GM19324 (cell line): Measurements from ENCODE around the gene GPR39.

Source experiments
- ATAC-seq: cut with Tn5 transposase; IDR thresholded peaks from one replicate; pipeline ENCODE4 v1.9.1; 2021; ENCODE audit warnings: mild to moderate bottlenecking, moderate library complexity; ENCODE audit not compliant: unreplicated experiment, low FRiP score

The GPR39 gene

DNA sequence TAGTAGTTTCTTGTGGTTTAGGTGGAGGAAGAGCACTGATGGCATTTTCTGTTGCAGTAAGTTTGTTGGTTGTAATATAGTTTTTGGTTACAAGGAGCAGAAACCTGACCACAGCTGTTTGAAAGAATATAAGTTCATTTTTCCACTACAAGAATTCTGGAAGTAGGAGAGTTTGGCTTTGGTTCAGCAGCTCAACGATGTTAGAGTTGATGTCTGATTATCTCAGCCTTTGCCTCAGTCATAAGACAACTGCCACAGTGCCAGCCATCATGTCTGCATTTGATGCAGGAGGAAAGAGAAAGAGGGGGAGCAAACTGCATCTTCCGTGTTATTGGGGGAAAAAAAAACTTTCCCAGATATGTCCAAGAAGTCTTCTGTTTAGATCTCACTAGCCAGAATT is 134.3 kb downstream of the GPR39 start:
- ATAC-seq, result no peak

- no peak for ATAC-seq
These were observed 141.1 kb downstream of the GPR39 start for GRCh38 chr2:132557694-132558093.

- no peak for ATAC-seq
These were observed 142.7 kb downstream of the GPR39 start for GRCh38 chr2:132559326-132559725.

DNA sequence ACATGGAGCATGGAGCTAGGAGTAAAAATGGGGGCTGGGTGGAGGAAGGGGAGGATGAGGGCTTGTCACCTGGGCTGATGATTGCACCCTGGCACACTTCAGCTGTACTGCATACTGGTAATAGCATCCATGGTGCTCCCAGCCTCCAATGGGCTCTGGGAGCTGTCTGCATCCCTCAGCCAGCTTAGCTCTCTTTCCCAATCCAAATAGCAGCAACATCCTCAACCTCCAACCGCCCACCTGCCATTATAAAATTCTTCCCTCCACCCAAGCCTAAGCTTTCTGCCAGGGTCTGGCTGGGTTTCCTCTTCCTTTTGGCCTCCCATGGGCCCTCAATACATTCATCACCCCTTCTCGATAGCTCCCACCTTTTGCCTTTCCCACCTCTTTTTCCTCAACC is 143.3 kb downstream of the GPR39 start:
- ATAC-seq, result no peak

GRCh38 chr2:132560562-132560961 is 144.0 kb downstream of the GPR39 start:
- no peak for ATAC-seq

GRCh38 chr2:132562245-132562644 is 145.6 kb downstream of the GPR39 start:
- no peak for ATAC-seq

GRCh38 chr2:132564065-132564464 is 147.5 kb downstream of the GPR39 start:
- ATAC-seq, result no peak

- no peak for ATAC-seq
These were observed 149.8 kb downstream of the GPR39 start for GRCh38 chr2:132566379-132566778.

DNA sequence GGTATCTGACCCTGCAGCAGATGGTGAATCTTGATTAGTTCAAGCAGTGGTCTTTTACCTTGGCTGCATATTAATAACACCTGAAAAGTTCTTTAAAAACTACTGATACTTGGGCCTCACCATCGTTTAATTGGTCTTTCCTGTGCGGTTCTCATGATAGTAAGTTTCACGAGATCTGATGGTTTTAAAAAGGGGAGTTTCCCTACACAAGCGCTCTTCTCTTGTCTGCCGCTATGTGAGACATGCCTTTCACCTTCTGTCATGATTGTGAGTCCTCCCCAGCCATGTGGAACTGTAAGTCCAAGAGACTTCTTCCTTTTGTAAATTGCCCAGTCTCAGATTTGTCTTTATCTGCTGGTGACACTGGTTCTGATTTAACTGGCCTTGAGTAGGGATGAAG is 151.1 kb downstream of the GPR39 start:
- no peak for ATAC-seq

- no peak for ATAC-seq
These were observed 152.1 kb downstream of the GPR39 start for GRCh38 chr2:132568656-132569055.

- ATAC-seq, result no peak
These were observed 156.9 kb downstream of the GPR39 start for GRCh38 chr2:132573444-132574007.

DNA sequence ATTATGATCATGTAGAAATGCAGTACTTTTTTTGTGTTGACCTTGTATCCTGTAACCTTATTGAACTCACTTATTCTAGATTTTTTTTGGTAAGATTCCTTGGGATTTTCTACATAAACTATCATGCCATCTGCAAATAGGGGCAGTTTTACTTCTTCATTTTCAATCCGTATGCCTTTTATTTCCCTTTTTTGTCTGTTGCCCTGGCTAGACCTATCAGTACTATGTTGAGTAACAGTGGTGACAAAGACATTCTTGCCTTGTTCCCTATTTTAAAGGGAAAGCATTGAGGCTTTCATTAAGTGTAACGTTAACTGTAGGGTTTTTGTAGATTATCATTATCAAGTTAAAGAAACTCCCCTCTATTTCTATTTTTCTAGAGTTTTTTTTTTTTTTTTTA is 161.1 kb downstream of the GPR39 start:
- no peak for ATAC-seq

- no peak for ATAC-seq
These were observed 165.0 kb downstream of the GPR39 start for GRCh38 chr2:132581591-132581990.

DNA sequence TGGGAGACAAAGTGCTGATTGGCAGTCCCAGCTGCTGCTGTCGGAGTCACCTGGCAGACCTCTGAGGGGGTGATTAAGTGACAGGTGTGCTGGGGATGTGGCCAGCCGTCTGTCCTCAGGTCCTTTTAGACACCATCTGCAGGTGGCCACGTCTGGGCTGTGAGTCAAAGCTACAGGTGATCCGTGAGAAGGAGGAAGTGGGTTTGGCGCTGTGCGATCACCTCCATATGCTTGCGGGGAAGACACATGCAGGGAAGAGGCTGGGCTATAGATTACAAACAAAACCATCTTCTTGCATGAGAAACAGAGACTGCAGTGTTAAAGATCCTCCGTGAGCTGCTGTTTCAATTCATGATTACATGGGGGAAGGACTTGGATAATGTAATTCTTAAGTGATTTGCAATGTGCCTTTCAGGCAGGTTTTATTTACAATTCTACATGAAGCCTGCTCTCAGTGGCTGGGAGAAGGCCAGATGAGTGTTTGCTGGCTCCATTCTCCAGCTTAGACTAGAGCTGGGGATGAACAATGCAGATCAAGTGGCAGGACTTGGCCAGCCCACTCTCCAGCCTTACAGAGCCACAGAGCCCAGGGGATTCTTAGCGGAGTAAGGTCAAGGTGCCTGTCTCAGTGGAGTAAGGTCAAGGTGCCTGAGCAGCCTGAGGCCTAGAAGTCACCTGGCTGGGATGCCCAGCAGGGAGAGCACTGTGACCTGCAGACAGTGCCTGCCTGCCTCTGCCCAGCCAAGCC is 165.6 kb downstream of the GPR39 start:
- ATAC-seq, result no peak

GRCh38 chr2:132583666-132584360 is 167.2 kb downstream of the GPR39 start:
- ATAC-seq, result no peak

- ATAC-seq, result no peak
These were observed 168.6 kb downstream of the GPR39 start for GRCh38 chr2:132584976-132585817.

DNA sequence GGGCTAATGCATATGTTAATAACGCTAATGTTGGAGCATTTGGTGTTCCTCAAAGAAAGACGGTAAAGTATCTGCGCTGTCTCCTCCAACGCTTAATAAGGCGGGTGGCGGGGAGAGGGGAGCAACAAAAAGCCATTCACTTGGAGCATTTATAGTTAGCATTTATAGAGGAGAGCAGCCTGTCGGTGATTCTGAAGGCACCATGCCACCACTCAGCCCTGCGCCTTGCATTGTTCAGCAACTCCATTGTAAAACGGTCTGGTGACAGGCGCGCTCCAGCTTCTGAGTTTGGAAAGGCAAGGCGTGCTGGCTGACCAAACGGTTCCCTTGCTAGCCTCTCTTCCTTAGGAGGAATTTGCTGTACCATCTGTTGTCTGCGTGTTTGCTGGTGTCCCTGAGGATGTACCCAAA is 169.5 kb downstream of the GPR39 start:
- ATAC-seq, result no peak

- ATAC-seq, result no peak
These were observed 170.2 kb downstream of the GPR39 start for GRCh38 chr2:132586835-132587234.

DNA sequence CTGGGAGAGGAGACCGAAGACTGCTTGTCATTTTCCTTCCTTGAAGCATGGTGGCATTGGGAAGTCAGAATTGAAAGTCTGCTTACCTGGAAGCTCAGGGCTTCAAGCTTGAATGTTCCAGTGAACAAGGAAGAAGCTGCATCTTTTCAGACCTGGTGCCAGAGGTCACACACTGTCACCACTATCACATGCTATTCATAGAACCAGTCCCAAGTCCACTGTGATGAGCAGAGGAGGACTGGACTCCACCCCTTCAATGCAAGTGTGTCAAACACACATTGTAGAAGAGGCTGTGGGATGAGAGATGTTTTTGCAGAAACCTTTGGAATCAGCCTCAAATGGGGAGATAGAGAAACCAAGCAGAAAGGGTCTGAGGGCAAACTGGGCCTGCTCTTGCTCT is 172.0 kb downstream of the GPR39 start:
- no peak for ATAC-seq

- ATAC-seq, result no peak
These were observed 172.7 kb downstream of the GPR39 start for GRCh38 chr2:132589111-132589830.
